DND-41 (cell line): ENCODE measurements around the gene XK.

ENCODE experiments used
- ATAC-seq: fragments of 200-7000 bp; cut with Tn5 transposase; 3 replicates; pipeline ENCODE4 v1.9.1; 2021; ENCODE audit warnings: low read depth; ENCODE audit not compliant: insufficient read depth
- DNase-seq: peaks from one replicate; pipeline ENCODE4 v3.0.0-alpha.2; 2020
- H2AFZ ChIP-seq: 2 replicates; pipeline ENCODE4 v1.6.0; 2012; ENCODE audit warnings: low read depth, low read length
- H3K27ac ChIP-seq: 2 replicates; pipeline ENCODE4 v1.5.1; 2012; ENCODE audit warnings: low read length, inconsistent platforms
- H3K27me3 ChIP-seq: fragments of 200-600 bp; sonication (generic); 2 replicates; pipeline ENCODE4 v1.6.0; 2012; ENCODE audit warnings: low read length, mild to moderate bottlenecking, inconsistent platforms; ENCODE audit not compliant: insufficient read depth, poor library complexity
- H3K36me3 ChIP-seq: 2 replicates; pipeline ENCODE4 v1.5.1; 2012; ENCODE audit warnings: low read length, inconsistent platforms; ENCODE audit not compliant: insufficient read depth
- H3K4me1 ChIP-seq: 2 replicates; pipeline ENCODE4 v1.5.1; 2012; ENCODE audit warnings: mild to moderate bottlenecking, low read length; ENCODE audit not compliant: insufficient read depth
- H3K4me2 ChIP-seq: 2 replicates; pipeline ENCODE4 v1.6.0; 2012; ENCODE audit warnings: mild to moderate bottlenecking, moderate library complexity, low read length, inconsistent platforms; ENCODE audit not compliant: insufficient read depth
- H3K4me3 ChIP-seq, 2 experiments: fragments of 200-600 bp in 1 of 2; shearing (Covaris generic) in 1 of 2; 2 replicates each; pipeline ENCODE4 v1.5.1; 2012 to 2016; ENCODE audit warnings: inconsistent platforms in 2 of 2, low read length in 2 of 2, mild to moderate bottlenecking in 2 of 2, low read depth in 1 of 2, moderate library complexity in 1 of 2
- H3K79me2 ChIP-seq: 2 replicates; pipeline ENCODE4 v1.6.0; 2012; ENCODE audit warnings: low read length, inconsistent platforms; ENCODE audit not compliant: insufficient read depth
- H3K9ac ChIP-seq: 2 replicates; pipeline ENCODE4 v1.6.0; 2012; ENCODE audit warnings: low read depth, mild to moderate bottlenecking, inconsistent platforms, low read length, moderate library complexity
- H3K9me3 ChIP-seq: 2 replicates; pipeline ENCODE4 v1.5.1; 2012; ENCODE audit warnings: low read length, moderate library complexity, mild to moderate bottlenecking, inconsistent platforms; ENCODE audit not compliant: insufficient read depth, severe bottlenecking
- H4K20me1 ChIP-seq: 2 replicates; pipeline ENCODE4 v1.6.0; 2012; ENCODE audit warnings: low read length; ENCODE audit not compliant: insufficient read depth
- CTCF ChIP-seq: IDR thresholded peaks from 2 replicates; pipeline ENCODE4 v1.5.1; 2012; ENCODE audit warnings: borderline replicate concordance, low read length, moderate library complexity, mild to moderate bottlenecking; ENCODE audit not compliant: poor library complexity, severe bottlenecking; ENCODE audit errors: extremely low read depth
- EZH2 ChIP-seq: IDR thresholded peaks from 3 replicates; pipeline ENCODE4 v1.6.1; 2012; ENCODE audit warnings: borderline replicate concordance, low read depth, mild to moderate bottlenecking, moderate library complexity, low read length, inconsistent platforms; ENCODE audit not compliant: severe bottlenecking

The XK gene

GRCh38 chrX:37781081-37781480 lies 95.5 kb downstream of the XK start:
- DNase-seq (no peak), ATAC-seq (no peak)
- no peak overlapping the region for H3K9ac ChIP-seq
- H3K4me3 ChIP-seq = no peak overlapping the region
- H3K27ac ChIP-seq = no peak overlapping the region
- H3K4me1 ChIP-seq = peaks cover 43% of the 10 kb centered on the region
- H4K20me1 ChIP-seq = no peaks in the 10 kb centered on the region
- H3K27me3 ChIP-seq = no peaks in the 10 kb centered on the region
- no peak for TF ChIP-seq CTCF
- no peak for TF ChIP-seq EZH2
- H3K9me3 ChIP-seq = no peaks in the 10 kb centered on the region
- H3K36me3 ChIP-seq = no peaks in the 10 kb centered on the region
- H3K4me2 ChIP-seq = no peak overlapping the region
- H2AFZ ChIP-seq = no peak overlapping the region
- H3K79me2 ChIP-seq = no peaks in the 10 kb centered on the region
